Heart left ventricle (tissue), 16 donors: ENCODE data around the gene EIF3I. TPM values are rescaled to one million over a fixed set of nuclear protein-coding genes. Genes with fewer than 3 reads are reported as not detected.

ENCODE experiments used
- ATAC-seq, 4 donors: fragments of 200-7000 bp; cut with Tn5 transposase; one replicate each; pipeline ENCODE4 v1.9.1; 2020 to 2022; ENCODE audit warnings: moderate library complexity in 4 of 4, mild to moderate bottlenecking in 3 of 4, moderate number of reproducible peaks in 1 of 4
- DNase-seq, 5 donors: peaks; one replicate each; pipeline ENCODE4 v3.0.0-alpha.2; 2020
- H3K27ac ChIP-seq, 12 donors: fragments of 200-600 bp; sonication (generic) in 4 of 12; one replicate each; pipeline versions ENCODE4 v1.5.0 to v1.8.0; 2016 to 2022; ENCODE audit warnings: mild to moderate bottlenecking in 2 of 12
- H3K27me3 ChIP-seq, 9 donors: fragments of 200-600 bp; sonication (generic) in 2 of 9; one replicate each; pipeline versions ENCODE4 v1.5.1 to v1.8.0; 2016 to 2022; ENCODE audit warnings: mild to moderate bottlenecking in 3 of 9
- H3K36me3 ChIP-seq, 9 donors: fragments of 200-600 bp; sonication (generic) in 2 of 9; one replicate each; pipeline versions ENCODE4 v1.5.0 to v1.8.0; 2018 to 2022; ENCODE audit warnings: mild to moderate bottlenecking in 2 of 9
- H3K4me1 ChIP-seq, 12 donors: fragments of 200-600 bp; sonication (generic) in 4 of 12; one replicate each; pipeline versions ENCODE4 v1.5.0 to v1.8.0; 2016 to 2022; ENCODE audit warnings: mild to moderate bottlenecking in 3 of 12
- H3K4me3 ChIP-seq, 12 donors: fragments of 200-600 bp; sonication (generic) in 4 of 12; one replicate each; pipeline versions ENCODE4 v1.5.0 to v1.8.0; 2017 to 2022; ENCODE audit warnings: mild to moderate bottlenecking in 9 of 12, moderate library complexity in 4 of 12
- H3K9me3 ChIP-seq, 12 donors: fragments of 200-600 bp; sonication (generic) in 4 of 12; one replicate each; pipeline versions ENCODE4 v1.5.0 to v1.8.0; 2016 to 2022; ENCODE audit warnings: mild to moderate bottlenecking in 1 of 12
- POLR2A ChIP-seq, 2 donors: fragments of 450-650 bp; IDR thresholded peaks; one replicate each; pipeline ENCODE4 v1.6.1; 2017; ENCODE audit warnings: antibody characterized with exemption in 2 of 2, mild to moderate bottlenecking in 2 of 2, moderate library complexity in 2 of 2
- WGBS, 4 donors: extraction: QIAGEN DNeasy Blood & Tissue Kit in 2 of 4; methylation state at CpG; one replicate each; pipeline versions ENCODE4 v1.1.5 to v1.1.7; 2013 to 2018; 5-methylcytosine and 5-hydroxymethylcytosine counted together
- intact Hi-C, 10 donors: fragments of 100-400 bp; cut with DNase I; formaldehyde crosslinking; loops; one replicate each; pipeline versions ENCODE4 v1.11.1 to v1.14.2; 2022
- polyA plus RNA-seq, 2 donors: library from polyadenylated mRNA; stranded (reverse); fragments of 200-250 nt; gene quantifications; one replicate each; pipeline ENCODE4 v1.2.3, GENCODE V29; 2013
- total RNA-seq, 9 donors: library from RNA; depleted of rRNA in 2 of 9; stranded (reverse); fragments of >200 nt in 2 of 9; fragmentation: NEBNext Ultra II Directional in 3 of 9; extraction: Animal tissue kit (Norgen Biotek cat#: 25700) in 3 of 9; gene quantifications; one replicate each; pipeline versions ENCODE4 v1.1.0 to v1.2.4, GENCODE V29; 2016 to 2023
- TF ChIP-seq, protein P1 (sequence below), 12 donors: fragments of 200-600 bp; sonication (generic) in 4 of 12; IDR thresholded peaks; one replicate each; pipeline versions ENCODE4 v1.5.0 to v1.8.0; 2018 to 2022; ENCODE audit warnings: antibody characterized with exemption in 12 of 12, mild to moderate bottlenecking in 5 of 12
- donor health status: ischemic (EF 13 %, LVEDD 7.1; RV severe dilation, severe dysfunction).
- donor health status: healthy with polysubstance abuse.
- donor health status: DM: no; HTN: yes; CAD: no.
- donor health status: DM: no; HTN: no; CAD: no.
- donor health status: ischemic (EF 25% LVEDD 6.9; RV normal size, moderate dysfunction).
- donor health status: ischemic (EF 25% LVEDD 5.7; RV mildly dilated, moderate dysfunction).
- donor health status: healthy.
- donor health status: DM: yes; HTN: yes; CAD: no.
- donor health status: ischemic (EF 35%, LVEDD 5.7; RV mildly dilated, moderate dysfunction).
- donor health status: nonischemic (EF 11% LVEDD 7.7; RV severe dilation, severe dysfunction).
- donor health status: DM: yes; HTN: yes; CAD: no.
- donor health status: PGD.
- donor health status: ischemic (EF 29% LVEDD 5.4; RV normal size, mild dysfunction).
- donor health status: nonischemic (EF 23%, LVEDD 6.1; RV moderate dilation, normal function).

Gene EIF3I
- total and polyA plus RNA-seq, 11 donors, result 94.8 to 388 (median 122) TPM

DNA sequence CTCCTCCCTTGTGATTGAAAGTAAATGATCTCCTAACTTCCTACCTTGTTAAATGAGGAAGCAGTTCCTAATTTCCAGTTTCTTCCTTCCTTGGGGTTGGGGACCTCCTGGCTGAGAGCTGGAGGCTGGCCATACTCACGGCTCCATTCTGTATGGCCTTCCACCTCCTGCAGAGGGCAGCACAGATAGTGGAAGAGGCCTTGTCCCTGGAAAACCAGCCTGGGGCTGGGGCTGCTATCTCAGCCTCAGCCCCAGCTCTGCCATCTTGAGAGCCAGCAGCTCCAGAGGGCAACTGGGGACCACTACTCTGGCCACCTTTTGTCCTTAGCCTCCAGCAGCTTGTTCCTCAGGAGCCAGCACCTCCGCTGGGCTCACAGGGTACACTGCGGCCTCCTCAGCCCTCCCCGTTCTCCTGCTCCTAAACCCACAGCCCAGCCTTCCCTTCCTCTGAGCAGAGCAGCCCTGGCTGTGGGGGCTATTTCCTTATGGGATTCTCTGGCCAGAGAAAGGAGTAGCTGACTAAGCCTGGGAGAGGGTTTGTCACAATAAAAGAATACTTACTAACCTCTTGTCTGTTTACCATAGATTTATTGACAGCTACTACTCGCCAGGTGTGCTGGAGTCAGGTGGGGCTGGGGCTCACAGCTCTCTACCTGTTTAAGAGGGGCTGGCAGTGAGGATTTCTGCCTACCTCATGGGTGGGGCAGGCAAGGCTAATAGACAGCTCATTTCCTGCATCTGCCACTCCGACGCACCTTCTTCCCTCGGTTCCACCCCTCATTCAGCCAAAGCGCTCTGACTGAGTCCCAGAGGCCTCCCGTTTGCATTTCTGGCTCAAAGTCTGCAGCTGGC is 6.4 kb upstream of the EIF3I start:
- Histone ChIP-seq H3K4me3 (no peak overlapping the region), H3K9me3 (no peaks in the 10 kb centered on the region), H3K36me3 (peaks cover 0 to 65% (median 43%) of the 10 kb centered on the region in 9 donors), H3K27me3 (no peaks in the 10 kb centered on the region), H3K4me1 (peaks cover 0 to 20% (median 2%) of the 10 kb centered on the region in 12 donors), H3K27ac (peak overlapping the region in 6 of 12 donors; percentile 0 to 52 (median 16))
- intact Hi-C loops, result loop anchor here in 8 of 10 donors (2.0 to 10.0 kb wide), 8 partner anchors 81 to 197 kb away; partner anchors contain the start of gene BSDC1 (in 2 of the 8)
- peak; percentile 28 to 84 (median 80) for ATAC-seq
- 71 to 79% (median 74%) methylated on average over 10 of the region's 10 CpGs for WGBS, 4 donors
- DNase-seq, result peak in 4 of 5 donors; percentile 46 to 54 (median 52)
- TF ChIP-seq POLR2A (IDR thresholded peaks at IDR 0.05), result no peak
- TF ChIP-seq, protein P1, sequence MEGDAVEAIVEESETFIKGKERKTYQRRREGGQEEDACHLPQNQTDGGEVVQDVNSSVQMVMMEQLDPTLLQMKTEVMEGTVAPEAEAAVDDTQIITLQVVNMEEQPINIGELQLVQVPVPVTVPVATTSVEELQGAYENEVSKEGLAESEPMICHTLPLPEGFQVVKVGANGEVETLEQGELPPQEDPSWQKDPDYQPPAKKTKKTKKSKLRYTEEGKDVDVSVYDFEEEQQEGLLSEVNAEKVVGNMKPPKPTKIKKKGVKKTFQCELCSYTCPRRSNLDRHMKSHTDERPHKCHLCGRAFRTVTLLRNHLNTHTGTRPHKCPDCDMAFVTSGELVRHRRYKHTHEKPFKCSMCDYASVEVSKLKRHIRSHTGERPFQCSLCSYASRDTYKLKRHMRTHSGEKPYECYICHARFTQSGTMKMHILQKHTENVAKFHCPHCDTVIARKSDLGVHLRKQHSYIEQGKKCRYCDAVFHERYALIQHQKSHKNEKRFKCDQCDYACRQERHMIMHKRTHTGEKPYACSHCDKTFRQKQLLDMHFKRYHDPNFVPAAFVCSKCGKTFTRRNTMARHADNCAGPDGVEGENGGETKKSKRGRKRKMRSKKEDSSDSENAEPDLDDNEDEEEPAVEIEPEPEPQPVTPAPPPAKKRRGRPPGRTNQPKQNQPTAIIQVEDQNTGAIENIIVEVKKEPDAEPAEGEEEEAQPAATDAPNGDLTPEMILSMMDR (IDR thresholded peaks at IDR 0.05), result peak; percentile 64 to 83 (median 75)

DNA sequence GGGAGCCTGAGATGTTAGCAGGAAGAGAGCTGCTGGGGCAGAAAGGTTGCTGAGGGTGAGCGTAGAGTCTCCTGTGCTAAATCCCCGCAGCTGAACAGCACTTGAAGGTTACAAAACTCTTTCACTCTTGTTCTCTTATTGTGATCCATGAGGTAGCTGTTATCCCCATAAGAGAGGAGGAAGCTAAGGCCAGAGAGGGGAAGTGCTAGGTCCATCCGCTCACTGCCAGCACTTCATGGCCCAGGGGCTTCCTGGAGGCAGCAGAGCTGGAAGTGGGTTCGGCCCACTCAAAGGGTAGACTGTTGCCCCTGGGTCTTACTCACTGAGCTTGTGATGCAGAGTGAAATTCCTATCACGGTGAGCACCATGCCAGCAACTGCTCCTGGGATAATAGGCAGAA is 5.6 kb upstream of the EIF3I start:
- no peak for ATAC-seq
- WGBS, 4 donors, result 83 to 92% (median 89%) methylated on average over 4 to 5 of the region's 5 CpGs
- Histone ChIP-seq H3K27me3 (no peaks in the 10 kb centered on the region), H3K9me3 (no peaks in the 10 kb centered on the region), H3K27ac (peak overlapping the region in 1 of 12 donors; percentile 52), H3K4me1 (peaks cover 0 to 27% (median 8%) of the 10 kb centered on the region in 12 donors), H3K36me3 (peaks cover 0 to 65% (median 43%) of the 10 kb centered on the region in 9 donors), H3K4me3 (no peak overlapping the region)
- intact Hi-C loops, result loop anchor here in 7 of 10 donors (2.0 to 10.0 kb wide), 7 partner anchors 81 to 196 kb away; partner anchors contain the start of gene BSDC1 (in 2 of the 7)
- no peak for TF ChIP-seq POLR2A (IDR thresholded peaks at IDR 0.05)
- TF ChIP-seq, protein P1 (IDR thresholded peaks at IDR 0.05), result no peak
- no peak for DNase-seq

GRCh38 chr1:32219022-32219421 is 3.2 kb upstream of the EIF3I start:
- H3K36me3 ChIP-seq, result peaks cover 0 to 68% (median 45%) of the 10 kb centered on the region in 9 donors

More at GRCh38 chr1:32219022-32219421, 3.2 kb upstream of the EIF3I start:
- ATAC-seq (no peak), DNase-seq (no peak)
- TF ChIP-seq POLR2A (IDR thresholded peaks at IDR 0.05), result no peak
- TF ChIP-seq, protein P1 (IDR thresholded peaks at IDR 0.05), result no peak
- Histone ChIP-seq H3K4me1 (peaks cover 13 to 42% (median 22%) of the 10 kb centered on the region in 12 donors), H3K27ac (no peak overlapping the region), H3K27me3 (no peaks in the 10 kb centered on the region), H3K9me3 (no peaks in the 10 kb centered on the region), H3K4me3 (no peak overlapping the region)
- 85 to 91% (median 87%) methylated on average over 7 of the region's 7 CpGs for WGBS, 4 donors
- intact Hi-C loops, result loop anchor here in 7 of 10 donors (5.0 to 10.0 kb wide), 6 partner anchors 78 to 193 kb away; partner anchors contain the start of gene BSDC1 (in 2 of the 7)
